NCI-H524 (cell line): ENCODE measurements around the gene PYCR2.
"Not testable (repeated sequence)": the region's sequence is repeated elsewhere in the genome, so short reads cannot be mapped to it uniquely, and the experiment has no call there.

Experiments
- DNase-seq, 2 experiments: peaks; one replicate each; lab custom pipeline; 2025; lab: John Stamatoyannopoulos, UW

PYCR2 gene

GRCh38 chr1:225923692-225924555 lies at the start of gene PYCR2:
Gene PYCR2 (minus strand): TSS chr1:225924250. CDS start chr1:225924110, 140 bp downstream.
- DNase-seq, result peak; percentile 82 to 95

GRCh38 chr1:225973158-225973557 lies 49.1 kb upstream of the PYCR2 start:
- DNase-seq, result peak; percentile 64 to 84

- no peak for DNase-seq
Measured at GRCh38 chr1:225972344-225973152, 48.5 kb upstream of the PYCR2 start.

- not testable (repeated sequence) for DNase-seq
Measured at GRCh38 chr1:225970592-225971157, 46.6 kb upstream of the PYCR2 start.

- not testable (repeated sequence) for DNase-seq
Measured at GRCh38 chr1:225969751-225970150, 45.7 kb upstream of the PYCR2 start.

GRCh38 chr1:225965231-225965630 lies 41.2 kb upstream of the PYCR2 start:
- no peak for DNase-seq

- no peak for DNase-seq
Measured at GRCh38 chr1:225963735-225964530, 39.9 kb upstream of the PYCR2 start.

GRCh38 chr1:225962440-225962975 lies 38.5 kb upstream of the PYCR2 start:
- peak; percentile 6 to 17 for DNase-seq

GRCh38 chr1:225961659-225962439 lies 37.8 kb upstream of the PYCR2 start:
- no peak for DNase-seq

- DNase-seq, result no peak
Measured at GRCh38 chr1:225958041-225958440, 34.0 kb upstream of the PYCR2 start.

GRCh38 chr1:225954753-225955152 lies 30.7 kb upstream of the PYCR2 start:
- DNase-seq, result no peak

GRCh38 chr1:225953315-225953714 lies 29.3 kb upstream of the PYCR2 start:
- no peak for DNase-seq

- DNase-seq, result no peak
Measured at GRCh38 chr1:225950905-225951497, 27.0 kb upstream of the PYCR2 start.

GRCh38 chr1:225949041-225949440 lies 25.0 kb upstream of the PYCR2 start:
- DNase-seq, result no peak

- no peak for DNase-seq
Measured at GRCh38 chr1:225946803-225947202, 22.8 kb upstream of the PYCR2 start.

- DNase-seq, result no peak
Measured at GRCh38 chr1:225946082-225946620, 22.1 kb upstream of the PYCR2 start.

GRCh38 chr1:225945564-225945963 lies 21.5 kb upstream of the PYCR2 start:
- no peak for DNase-seq

- DNase-seq, result no peak
Measured at GRCh38 chr1:225944951-225945350, 20.9 kb upstream of the PYCR2 start.

- no peak for DNase-seq
Measured at GRCh38 chr1:225944387-225944786, 20.3 kb upstream of the PYCR2 start.

GRCh38 chr1:225943582-225943981 lies 19.5 kb upstream of the PYCR2 start:
- DNase-seq, result no peak
